ENCODE measurements around the gene ARL3. TPM values are rescaled to one million over a fixed set of nuclear protein-coding genes. Genes with fewer than 3 reads are reported as not detected.

Gene ARL3
- total and polyA plus RNA-seq, 2 of the 4 experiments (the other 2 are of a cell fraction): 5.0 to 14.3 TPM

DNA sequence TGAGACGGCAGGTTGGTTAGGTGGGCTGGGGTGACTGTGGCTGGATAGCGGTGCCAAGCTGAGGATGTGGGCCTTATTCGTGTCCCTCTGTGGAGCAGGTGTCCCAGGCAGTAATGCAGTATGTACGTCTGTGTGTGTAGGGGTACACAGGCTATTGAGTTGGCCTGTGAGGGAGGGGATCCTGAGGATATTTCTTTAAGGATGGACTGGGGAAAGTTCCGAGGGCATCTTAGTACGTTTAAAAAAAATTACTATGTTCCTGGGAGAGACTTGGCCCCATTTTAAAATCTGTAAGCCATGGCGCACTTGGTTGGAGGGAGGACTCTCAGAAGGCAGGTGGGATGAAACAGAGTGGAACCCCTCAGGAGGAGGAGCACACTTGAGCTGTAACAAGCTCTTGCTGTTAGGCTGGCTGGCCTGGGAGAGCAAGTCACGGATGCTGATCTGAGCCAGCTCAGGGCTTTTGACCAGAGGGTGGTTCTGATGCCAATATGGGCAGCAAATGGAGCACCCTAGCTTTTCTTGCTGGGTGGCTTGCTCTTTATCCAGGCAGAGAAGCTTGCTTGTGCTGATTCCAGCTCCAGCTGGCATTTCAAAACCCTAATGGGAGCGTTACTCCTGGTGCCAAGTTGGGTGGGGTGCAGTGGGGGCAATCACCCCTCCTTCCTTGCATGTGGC, 30.3 kb upstream of the ARL3 start:
- BruUV-seq (replicated peaks): no TSS peak
- peaks cover 22% of the 10 kb centered on the region; the same call in 1 of the 2 replicates for H4K20me1 ChIP-seq (ENCODE audit: insufficient read depth, low read length)
- H4K5ac ChIP-seq (ENCODE audit: low read depth, low read length): peak overlapping the region; percentile 21
- in situ Hi-C loops (cut with MboI; ENCODE audit: low sequenced_read_pairs): no loop called here
- H3K9ac ChIP-seq (ENCODE audit: low read depth, low read length): peak overlapping the region; percentile 93
- dilution Hi-C loops (cut with HindIII; ENCODE audit: low sequenced_read_pairs, unreplicated experiment): no loop called here
- H3K9me1 ChIP-seq (ENCODE audit: insufficient read depth, low read length): peaks cover 16% of the 10 kb centered on the region; the same call in 1 of the 2 replicates
- peak overlapping the region; percentile 56 for H4K91ac ChIP-seq (ENCODE audit: insufficient read depth, low read depth, low read length)
- H2AK5ac ChIP-seq (ENCODE audit: low read depth, low read length): peak overlapping the region; percentile 99
- no peaks in the 10 kb centered on the region for H3K4me1 ChIP-seq (ENCODE audit: control insufficient read depth, insufficient read depth, low read length)
- H3K18ac ChIP-seq (ENCODE audit: low read depth, low read length): peak overlapping the region; percentile 10; the same call in 1 of the 2 replicates
- H3K4ac ChIP-seq (ENCODE audit: low read depth, low read length): peak overlapping the region; percentile 93
- H2BK15ac ChIP-seq (ENCODE audit: low read depth, low read length): peak overlapping the region; percentile 15; the same call in 1 of the 3 replicates
- H2BK120ac ChIP-seq (ENCODE audit: low read depth, low read length): peak overlapping the region; percentile 51
- DNase-seq (peak; percentile 16), ATAC-seq (ENCODE audit: low read depth) (0 out of 2 replicates have a peak, but pooled peaks have one; percentile 7)
- peak overlapping the region; percentile 97 for H3K14ac ChIP-seq (replicated peaks; ENCODE audit: low read depth, low read length)
- H3K27ac ChIP-seq (ENCODE audit: insufficient read depth, low read length): peak overlapping the region; percentile 86
- intact Hi-C loops (cut with micrococcal nuclease): loop anchor here (5.0 kb wide), 1 partner anchor 38 kb away; no protein-coding TSS in a partner anchor
- H3K56ac ChIP-seq (ENCODE audit: extremely low read depth, insufficient read depth, low read length): peak overlapping the region; percentile 53
- H3K27me3 ChIP-seq (ENCODE audit: control insufficient read depth, insufficient read depth, low read length): no peaks in the 10 kb centered on the region
- peak overlapping the region; percentile 94 for H3K4me2 ChIP-seq (ENCODE audit: low read depth, low read length)
- H3K23ac ChIP-seq (ENCODE audit: low read depth, low read length): peak overlapping the region; percentile 94
- H2BK5ac ChIP-seq (ENCODE audit: low read depth, low read length, poor library complexity, severe bottlenecking): peak overlapping the region; percentile 84
- ChIA-PET CTCF (interaction anchor here (2.1 kb wide), 1 partner anchor 9 kb away, joined by 10 read pairs; no protein-coding TSS in a partner anchor), POLR2A (ENCODE audit: unreplicated experiment) (interaction anchor here (0.8 kb wide), 1 partner anchor 19 kb away, joined by 3 read pairs; no protein-coding TSS in a partner anchor)
- H3K9me3 ChIP-seq (ENCODE audit: control insufficient read depth, insufficient read depth, low read length): no peaks in the 10 kb centered on the region
- peak overlapping the region; percentile 75 to 82 for H4K8ac ChIP-seq (ENCODE audit: low read depth in 2 of 2, low read length in 2 of 2)
- H3K36me3 ChIP-seq (ENCODE audit: control insufficient read depth, insufficient read depth, low read length): no peaks in the 10 kb centered on the region
- TF ChIP-seq POLR2A (IDR thresholded peaks at IDR 0.05; ENCODE audit: low read depth, low read length) (no peak), BHLHE40 (IDR thresholded peaks at IDR 0.05; ENCODE audit: low read depth, low read length) (no peak)
- H2BK20ac ChIP-seq (ENCODE audit: low read depth, low read length): peak overlapping the region; percentile 14; the same call in 1 of the 2 replicates
- H3K79me1 ChIP-seq (ENCODE audit: low read depth in 1 of 2, low read length in 2 of 2): peaks cover 24 to 47% of the 10 kb centered on the region in 2 experiments
- H3K4me3 ChIP-seq (ENCODE audit: insufficient read depth, low read depth, low read length): peak overlapping the region; percentile 77
- WGBS, 2 experiments (ENCODE audit: extremely low coverage in 2 of 2, insufficient read length in 1 of 2): 0% methylated on average over 5 of the region's 9 CpGs; no CpG with 5 or more reads in 1 of the 2 experiments
- H2AK9ac ChIP-seq (replicated peaks; ENCODE audit: low read depth, low read length, poor library complexity): peak overlapping the region; percentile 100
- H2AFZ ChIP-seq (replicated peaks; ENCODE audit: low read length, poor library complexity): peak overlapping the region; percentile 90

Measured in IMR-90 (cell line).